Hepatocyte (in vitro differentiated cells): ENCODE measurements around the gene DIS3L2. TPM values are rescaled to one million over a fixed set of nuclear protein-coding genes. Genes with fewer than 3 reads are reported as not detected.

Experiments used
- DNase-seq: peaks from one replicate; pipeline ENCODE4 v3.0.0-alpha.2; 2016; ENCODE audit warnings: low spot score
- H2AFZ ChIP-seq: fragments of 200-600 bp; sonication (generic); 2 replicates; pipeline ENCODE4 v1.6.0; 2016; ENCODE audit warnings: antibody characterized with exemption, mild to moderate bottlenecking
- H3K27ac ChIP-seq: fragments of 200-600 bp; sonication (generic); 2 replicates; pipeline ENCODE4 v1.5.1; 2016; ENCODE audit warnings: mild to moderate bottlenecking
- H3K27me3 ChIP-seq: fragments of 200-600 bp; sonication (generic); 2 replicates; pipeline ENCODE4 v1.6.1; 2016
- H3K36me3 ChIP-seq: fragments of 200-600 bp; sonication (generic); replicated peaks from 2 replicates; pipeline ENCODE4 v1.5.1; 2016; ENCODE audit warnings: low read depth; ENCODE audit not compliant: insufficient read depth
- H3K4me1 ChIP-seq: fragments of 200-600 bp; sonication (generic); 2 replicates; pipeline ENCODE4 v1.5.1; 2016; ENCODE audit warnings: mild to moderate bottlenecking, moderate library complexity; ENCODE audit not compliant: insufficient read depth
- H3K4me2 ChIP-seq: fragments of 200-600 bp; sonication (generic); 2 replicates; pipeline ENCODE4 v1.6.0; 2016
- H3K4me3 ChIP-seq: fragments of 200-600 bp; sonication (generic); 2 replicates; pipeline ENCODE4 v1.5.1; 2016; ENCODE audit warnings: mild to moderate bottlenecking
- H3K79me2 ChIP-seq: fragments of 200-600 bp; sonication (generic); 2 replicates; pipeline ENCODE4 v1.6.0; 2017; ENCODE audit warnings: mild to moderate bottlenecking
- H3K9me2 ChIP-seq: fragments of 200-600 bp; sonication (generic); replicated peaks from 2 replicates; pipeline ENCODE4 v1.6.0; 2017; ENCODE audit warnings: mild to moderate bottlenecking; ENCODE audit not compliant: insufficient read depth
- H3K9me3 ChIP-seq: fragments of 200-600 bp; sonication (generic); 2 replicates; pipeline ENCODE4 v1.5.1; 2016; ENCODE audit warnings: low read depth, mild to moderate bottlenecking
- H4K20me1 ChIP-seq: fragments of 200-600 bp; sonication (generic); 2 replicates; pipeline ENCODE4 v1.6.0; 2016; ENCODE audit warnings: mild to moderate bottlenecking; ENCODE audit not compliant: insufficient read depth, poor library complexity, severe bottlenecking
- CTCF ChIP-seq: fragments of 200-600 bp; sonication (generic); IDR thresholded peaks from 2 replicates; pipeline ENCODE4 v1.5.1; 2016; ENCODE audit warnings: antibody characterized with exemption, mild to moderate bottlenecking; ENCODE audit not compliant: poor library complexity
- EZH2 ChIP-seq: fragments of 200-600 bp; sonication (generic); IDR thresholded peaks from 2 replicates; pipeline ENCODE4 v1.6.1; 2016; ENCODE audit warnings: antibody characterized with exemption, mild to moderate bottlenecking, borderline replicate concordance
- EZH2phosphoT487 ChIP-seq: fragments of 200-600 bp; sonication (generic); IDR thresholded peaks from one replicate; pipeline ENCODE4 v1.6.1; 2018; ENCODE audit warnings: antibody characterized with exemption, mild to moderate bottlenecking, low read depth, moderate library complexity; ENCODE audit not compliant: unreplicated experiment, severe bottlenecking
- WGBS: methylation state at CpG from one replicate; pipeline ENCODE4 v1.1.6; 2016; ENCODE audit warnings: low lambda C conversion rate; ENCODE audit errors: missing lambda C conversion rate; 5-methylcytosine and 5-hydroxymethylcytosine counted together
- polyA plus RNA-seq: library from polyadenylated mRNA; unstranded; fragments of >200 nt; fragmentation: Nextera tagmentation; extraction: Ambion mirVana; gene quantifications from 2 replicates; pipeline ENCODE4 v1.2.1, GENCODE V29; 2016
- total RNA-seq: library from RNA; depleted of rRNA; stranded (reverse); fragments of >200 nt; gene quantifications from 2 replicates; pipeline ENCODE4 v1.2.3, GENCODE V29; 2014

DIS3L2 gene
- total and polyA plus RNA-seq, 2 experiments from 2014 or later = 19.5 to 20.0 TPM

- DNase-seq = no peak
- Histone ChIP-seq H2AFZ (no peak overlapping the region), H3K27me3 (no peaks in the 10 kb centered on the region), H3K4me2 (no peak overlapping the region), H3K9me3 (no peaks in the 10 kb centered on the region), H4K20me1 (peaks cover 2% of the 10 kb centered on the region), H3K36me3 (no peaks in the 10 kb centered on the region), H3K4me3 (no peak overlapping the region), H3K79me2 (peaks cover 38% of the 10 kb centered on the region), H3K9me2 (no peaks in the 10 kb centered on the region), H3K27ac (no peak overlapping the region), H3K4me1 (no peaks in the 10 kb centered on the region)
- no peak for TF ChIP-seq EZH2phosphoT487
- TF ChIP-seq EZH2 = no peak
- no peak for TF ChIP-seq CTCF
- WGBS = 83% methylated on average over 4 of the region's 4 CpGs
These were observed 47.6 kb downstream of the DIS3L2 start for GRCh38 chr2:232008907-232009638.

GRCh38 chr2:232009639-232010274, 48.2 kb downstream of the DIS3L2 start:
- H2AFZ ChIP-seq = no peak overlapping the region
- WGBS = 82% methylated on average over 4 of the region's 4 CpGs
- H3K4me2 ChIP-seq = no peak overlapping the region
- no peaks in the 10 kb centered on the region for H3K4me1 ChIP-seq
- H4K20me1 ChIP-seq = peaks cover 2% of the 10 kb centered on the region
- H3K9me2 ChIP-seq = no peaks in the 10 kb centered on the region
- H3K36me3 ChIP-seq = no peaks in the 10 kb centered on the region
- H3K27ac ChIP-seq = no peak overlapping the region
- H3K27me3 ChIP-seq = no peaks in the 10 kb centered on the region
- peaks cover 32% of the 10 kb centered on the region for H3K79me2 ChIP-seq
- DNase-seq = no peak
- no peak for TF ChIP-seq EZH2phosphoT487
- TF ChIP-seq EZH2 = no peak
- TF ChIP-seq CTCF = no peak
- H3K4me3 ChIP-seq = no peak overlapping the region
- H3K9me3 ChIP-seq = no peaks in the 10 kb centered on the region

- peak; percentile 10 for DNase-seq
- H2AFZ ChIP-seq = no peak overlapping the region
- WGBS = 43% methylated on average over 3 of the region's 3 CpGs
These were observed 52.3 kb downstream of the DIS3L2 start for GRCh38 chr2:232013701-232014353.

More at GRCh38 chr2:232013701-232014353, 52.3 kb downstream of the DIS3L2 start:
- Histone ChIP-seq H3K27me3 (no peaks in the 10 kb centered on the region), H3K4me3 (no peak overlapping the region), H3K27ac (no peak overlapping the region), H3K36me3 (no peaks in the 10 kb centered on the region), H3K4me1 (no peaks in the 10 kb centered on the region), H4K20me1 (peaks cover 2% of the 10 kb centered on the region), H3K79me2 (peaks cover 14% of the 10 kb centered on the region), H3K4me2 (no peak overlapping the region), H3K9me3 (no peaks in the 10 kb centered on the region), H3K9me2 (no peaks in the 10 kb centered on the region)
- no peak for TF ChIP-seq EZH2
- no peak for TF ChIP-seq CTCF
- TF ChIP-seq EZH2phosphoT487 = no peak
